HEK293 (cell line): ENCODE results near the gene MMP14.

ENCODE experiments used
- CTCF ChIA-PET: fragments of 350-600 bp; formaldehyde crosslinking; extraction: SDS; loops from one replicate; lab custom pipeline; 2021; ENCODE audit warnings: antibody characterized with exemption; lab: Yijun Ruan, JAX
- POLR2A ChIA-PET: fragments of 300-600 bp; formaldehyde crosslinking; extraction: SDS; loops from one replicate; lab custom pipeline; 2020; ENCODE audit warnings: antibody characterized with exemption, inconsistent platforms; lab: Yijun Ruan, JAX
- H3K27ac ChIP-seq: fragments of 200-500 bp; sonication (Bioruptor generic); 2 replicates; pipeline ENCODE4 v1.5.1; 2014; ENCODE audit warnings: low read depth, low read length, control low read depth, inconsistent platforms; ENCODE audit errors: extremely low read depth
- H3K36me3 ChIP-seq, 2 experiments: fragments of 200-500 bp in 1 of 2; sonication (Bioruptor generic) in 1 of 2; 1 replicate in 1 of 2; 2 replicates in 1 of 2; pipeline ENCODE4 v1.5.1; 2014 to 2017; ENCODE audit warnings: inconsistent platforms in 2 of 2, low read length in 2 of 2; ENCODE audit not compliant: control insufficient read depth in 2 of 2, insufficient read depth in 1 of 2
- H3K4me1 ChIP-seq: fragments of 200-500 bp; sonication (Bioruptor generic); 2 replicates; pipeline ENCODE4 v1.5.1; 2014; ENCODE audit warnings: mild to moderate bottlenecking, low read length, inconsistent platforms; ENCODE audit not compliant: control insufficient read depth, insufficient read depth
- H3K4me3 ChIP-seq: 2 replicates; pipeline ENCODE4 v1.5.1; 2011; ENCODE audit warnings: low read depth, mild to moderate bottlenecking, control low read depth, low read length, moderate library complexity
- H3K9me3 ChIP-seq: fragments of 200-500 bp; sonication (Bioruptor generic); 2 replicates; pipeline ENCODE4 v1.5.1; 2014; ENCODE audit warnings: low read depth, low read length, inconsistent platforms; ENCODE audit not compliant: control insufficient read depth, insufficient read depth
- EGR2 ChIP-seq: fragments of 450-650 bp; formaldehyde crosslinking; IDR thresholded peaks from 2 replicates; pipeline ENCODE4 v1.5.1; 2016; ENCODE audit warnings: low read depth, missing biosample characterization, missing genetic modification characterization
- HOXC10 ChIP-seq: sonication (generic); formaldehyde crosslinking; IDR thresholded peaks from 2 replicates; pipeline ENCODE4 v1.8.1; 2023; ENCODE audit warnings: mild to moderate bottlenecking, missing genetic modification reagents
- KLF1 ChIP-seq: fragments of 450-650 bp; formaldehyde crosslinking; IDR thresholded peaks from 2 replicates; pipeline ENCODE4 v1.5.1; 2016; ENCODE audit warnings: missing biosample characterization, missing genetic modification characterization
- KLF10 ChIP-seq: fragments of 450-650 bp; IDR thresholded peaks from 2 replicates; pipeline ENCODE4 v1.5.1; 2018; ENCODE audit warnings: missing biosample characterization, mild to moderate bottlenecking, missing genetic modification characterization
- KLF9 ChIP-seq: fragments of 450-650 bp; formaldehyde crosslinking; IDR thresholded peaks from 2 replicates; pipeline ENCODE4 v1.5.1; 2016; ENCODE audit warnings: missing biosample characterization, missing genetic modification characterization, low read depth
- PRDM2 ChIP-seq: fragments of 450-650 bp; formaldehyde crosslinking; IDR thresholded peaks from 2 replicates; pipeline ENCODE4 v1.5.1; 2016; ENCODE audit warnings: missing biosample characterization, missing genetic modification characterization, borderline replicate concordance
- RBAK ChIP-seq: fragments of 450-650 bp; formaldehyde crosslinking; IDR thresholded peaks from 2 replicates; pipeline ENCODE4 v1.5.1; 2016; ENCODE audit warnings: missing biosample characterization, missing genetic modification characterization
- TRIM28 ChIP-seq: IDR thresholded peaks from 2 replicates; pipeline ENCODE4 v1.6.1; 2011; ENCODE audit warnings: low read length, control low read depth, borderline replicate concordance
- ZBTB1 ChIP-seq: fragments of 450-650 bp; formaldehyde crosslinking; IDR thresholded peaks from 2 replicates; pipeline ENCODE4 v1.5.1; 2016; ENCODE audit warnings: missing biosample characterization, missing genetic modification characterization
- ZEB2 ChIP-seq: fragments of 450-650 bp; formaldehyde crosslinking; IDR thresholded peaks from 2 replicates; pipeline ENCODE4 v1.5.1; 2016; ENCODE audit warnings: missing biosample characterization, missing genetic modification characterization
- ZFHX2 ChIP-seq: fragments of 450-650 bp; formaldehyde crosslinking; conservative IDR thresholded peaks from 2 replicates; pipeline ENCODE4 v1.5.1; 2016; ENCODE audit warnings: missing biosample characterization, missing genetic modification characterization
- ZNF114 ChIP-seq: fragments of 450-650 bp; formaldehyde crosslinking; IDR thresholded peaks from 2 replicates; pipeline ENCODE4 v1.5.0; 2017; ENCODE audit warnings: missing biosample characterization, missing genetic modification characterization
- ZNF121 ChIP-seq: fragments of 450-650 bp; formaldehyde crosslinking; IDR thresholded peaks from 2 replicates; pipeline ENCODE4 v1.5.1; 2016; ENCODE audit warnings: missing biosample characterization, missing genetic modification characterization
- ZNF133 ChIP-seq: fragments of 450-650 bp; formaldehyde crosslinking; IDR thresholded peaks from 2 replicates; pipeline ENCODE4 v1.5.1; 2016; ENCODE audit warnings: missing biosample characterization, missing genetic modification characterization
- ZNF16 ChIP-seq: fragments of 450-650 bp; formaldehyde crosslinking; IDR thresholded peaks from 2 replicates; pipeline ENCODE4 v1.5.1; 2016; ENCODE audit warnings: low read depth, missing biosample characterization, missing genetic modification characterization
- ZNF214 ChIP-seq: fragments of 450-650 bp; formaldehyde crosslinking; IDR thresholded peaks from 2 replicates; pipeline ENCODE4 v1.5.1; 2017; ENCODE audit warnings: missing biosample characterization, mild to moderate bottlenecking, missing genetic modification characterization, borderline replicate concordance
- ZNF274 ChIP-seq, 2 experiments: fragments of 200-500 bp in 1 of 2; fragments of 450-650 bp in 1 of 2; sonication (Bioruptor generic) in 1 of 2; formaldehyde crosslinking in 1 of 2; IDR thresholded peaks; 2 replicates each; pipeline versions ENCODE4 v1.5.1 to v1.6.1; 2014 to 2016; ENCODE audit warnings: borderline replicate concordance in 1 of 2, inconsistent platforms in 1 of 2, low read length in 1 of 2, missing biosample characterization in 1 of 2, missing genetic modification characterization in 1 of 2
- ZNF341 ChIP-seq: fragments of 450-650 bp; formaldehyde crosslinking; IDR thresholded peaks from 2 replicates; pipeline ENCODE4; 2016; ENCODE audit warnings: low read depth, missing biosample characterization, missing genetic modification characterization
- ZNF37A ChIP-seq: fragments of 450-650 bp; IDR thresholded peaks from 2 replicates; pipeline ENCODE4 v1.5.1; 2018; ENCODE audit warnings: missing biosample characterization, missing genetic modification characterization
- ZNF398 ChIP-seq: fragments of 450-650 bp; formaldehyde crosslinking; IDR thresholded peaks from 2 replicates; pipeline ENCODE4 v1.5.1; 2017; ENCODE audit warnings: missing biosample characterization, missing genetic modification characterization
- ZNF513 ChIP-seq: fragments of 450-650 bp; IDR thresholded peaks from 2 replicates; pipeline ENCODE4 v1.5.1; 2018; ENCODE audit warnings: missing biosample characterization, missing genetic modification characterization
- ZNF514 ChIP-seq: fragments of 450-650 bp; formaldehyde crosslinking; IDR thresholded peaks from 2 replicates; pipeline ENCODE4 v1.5.1; 2016; ENCODE audit warnings: missing biosample characterization, missing genetic modification characterization
- ZNF664 ChIP-seq: fragments of 450-650 bp; formaldehyde crosslinking; IDR thresholded peaks from 2 replicates; pipeline ENCODE4 v1.5.1; 2016; ENCODE audit warnings: missing biosample characterization, missing genetic modification characterization
- ZNF670 ChIP-seq: fragments of 450-650 bp; formaldehyde crosslinking; IDR thresholded peaks from 2 replicates; pipeline ENCODE4 v1.5.1; 2016; ENCODE audit warnings: missing biosample characterization, missing genetic modification characterization, low read depth
- ZNF692 ChIP-seq: fragments of 450-650 bp; formaldehyde crosslinking; IDR thresholded peaks from 2 replicates; pipeline ENCODE4 v1.5.1; 2016; ENCODE audit warnings: missing biosample characterization, missing genetic modification characterization
- ZNF747 ChIP-seq: fragments of 450-650 bp; formaldehyde crosslinking; IDR thresholded peaks from 2 replicates; pipeline ENCODE4 v1.5.1; 2016; ENCODE audit warnings: missing biosample characterization, missing genetic modification characterization
- ZSCAN23 ChIP-seq: fragments of 450-650 bp; formaldehyde crosslinking; IDR thresholded peaks from 2 replicates; pipeline ENCODE4 v1.5.1; 2016; ENCODE audit warnings: missing biosample characterization, missing genetic modification characterization

Gene MMP14

GRCh38 chr14:22812744-22813143 lies 23.6 kb upstream of the MMP14 start:
- H3K27ac ChIP-seq = no peak overlapping the region
- TF ChIP-seq KLF9 (tag by site-specific recombination) = no peak
- no peak for TF ChIP-seq ZNF398
- no peak for TF ChIP-seq ZNF114 (tag by site-specific recombination)
- no peak for TF ChIP-seq ZNF121 (tag by site-specific recombination)
- no peak for TF ChIP-seq ZEB2 (tag by site-specific recombination)
- TF ChIP-seq ZNF692 (tag by site-specific recombination) = no peak
- TF ChIP-seq ZNF670 (tag by site-specific recombination) = no peak
- TF ChIP-seq ZFHX2 (tag by site-specific recombination) = no peak
- no peak for TF ChIP-seq ZNF664 (tag by site-specific recombination)
- no peak for TF ChIP-seq KLF10
- no peak for TF ChIP-seq ZSCAN23 (tag by site-specific recombination)
- TF ChIP-seq ZNF214 (tag by site-specific recombination) = no peak
- no peak for TF ChIP-seq TRIM28
- no peak for TF ChIP-seq ZNF341
- TF ChIP-seq ZNF747 (tag by site-specific recombination) = no peak
- no peak for TF ChIP-seq ZNF513 (tag by site-specific recombination)
- TF ChIP-seq ZBTB1 (tag by site-specific recombination) = no peak
- TF ChIP-seq KLF1 = no peak
- no peak for TF ChIP-seq ZNF274 (IDR thresholded peaks at IDR 0.05; ENCODE audit: low read length)
- no peak for TF ChIP-seq ZNF274 (tag by site-specific recombination; IDR thresholded peaks at IDR 0.05; ENCODE audit: borderline replicate concordance)
- TF ChIP-seq, all 188 proteins: peak for 0
- Histone ChIP-seq H3K4me3 (no peak overlapping the region), H3K36me3 (no peaks in the 10 kb centered on the region), H3K4me1 (no peaks in the 10 kb centered on the region), H3K9me3 (no peaks in the 10 kb centered on the region)
- CTCF ChIA-PET = interaction anchor here (0.5 to 1.8 kb wide), 5 partner anchors 10 to 262 kb away, joined by 3 to 9 read pairs (median 3); no protein-coding TSS in a partner anchor
- POLR2A ChIA-PET = interaction anchor here (0.6 kb wide), 1 partner anchor 76 kb away, joined by 3 read pairs; no protein-coding TSS in a partner anchor

GRCh38 chr14:22813145-22813544 lies 23.2 kb upstream of the MMP14 start:
- no peak overlapping the region for H3K27ac ChIP-seq
- H3K4me3 ChIP-seq = no peak overlapping the region
- ChIA-PET CTCF (interaction anchor here (0.5 to 1.8 kb wide), 5 partner anchors 10 to 262 kb away, joined by 3 to 9 read pairs (median 3); no protein-coding TSS in a partner anchor), POLR2A (interaction anchor here (0.6 to 0.7 kb wide), 2 partner anchors 77 to 78 kb away, joined by 3 to 5 read pairs; no protein-coding TSS in a partner anchor)
- H3K36me3 ChIP-seq = no peaks in the 10 kb centered on the region
- no peaks in the 10 kb centered on the region for H3K4me1 ChIP-seq
- H3K9me3 ChIP-seq = no peaks in the 10 kb centered on the region
- TF ChIP-seq HOXC10 (CRISPR knock-in tag) = no peak
- TF ChIP-seq RBAK (tag by site-specific recombination) = no peak
- no peak for TF ChIP-seq TRIM28
- no peak for TF ChIP-seq EGR2 (tag by site-specific recombination)
- no peak for TF ChIP-seq ZNF133 (tag by site-specific recombination)
- no peak for TF ChIP-seq ZNF514 (tag by site-specific recombination)
- TF ChIP-seq ZNF16 (tag by site-specific recombination) = no peak
- TF ChIP-seq ZNF37A (tag by site-specific recombination) = no peak
- no peak for TF ChIP-seq PRDM2
